Body of pancreas (tissue), 4 donors: ENCODE results near the gene CADM4.

Experiments
- CTCF ChIP-seq, 7 experiments: fragments of 450-650 bp in 4 of 7; fragments of 200-600 bp in 3 of 7; sonication (generic) in 3 of 7; IDR thresholded peaks; one replicate each; pipeline ENCODE4 v1.5.1; 2016 to 2019; ENCODE audit warnings: antibody characterized with exemption in 7 of 7
- POLR2A ChIP-seq, 3 donors: fragments of 450-650 bp; IDR thresholded peaks; one replicate each; pipeline ENCODE4 v1.6.1; 2016; ENCODE audit warnings: antibody characterized with exemption in 3 of 3, mild to moderate bottlenecking in 2 of 3

GRCh38 chr19:43672061-43672679, 32.5 kb upstream of the CADM4 start:
- no peak for TF ChIP-seq CTCF (IDR thresholded peaks at IDR 0.05)
- no peak for TF ChIP-seq POLR2A (IDR thresholded peaks at IDR 0.05)
